Measurements from ENCODE around the gene IL11.

- TF ChIP-seq ZNF639 (CRISPR knock-in tag; conservative IDR thresholded peaks at IDR 0.05): no peak
- no peak for TF ChIP-seq CTCF (CRISPR knock-in tag; IDR thresholded peaks at IDR 0.05)
- TF ChIP-seq SP1 (IDR thresholded peaks at IDR 0.05): no peak
- TF ChIP-seq SP1 (CRISPR knock-in tag; IDR thresholded peaks at IDR 0.05): no peak
- TF ChIP-seq MTF1 (CRISPR knock-in tag; IDR thresholded peaks at IDR 0.05): no peak
- no peak for TF ChIP-seq ZNF383 (CRISPR knock-in tag; IDR thresholded peaks at IDR 0.05; ENCODE audit: borderline replicate concordance)
- no peak for TF ChIP-seq GATAD2A (CRISPR knock-in tag; IDR thresholded peaks at IDR 0.05)
- no peak for TF ChIP-seq NFE2L1 (CRISPR knock-in tag; IDR thresholded peaks at IDR 0.05; ENCODE audit: borderline replicate concordance)
- no peak for TF ChIP-seq MLXIP (CRISPR knock-in tag; IDR thresholded peaks at IDR 0.05; ENCODE audit: borderline replicate concordance)
- no peak for TF ChIP-seq E2F1 (CRISPR knock-in tag; IDR thresholded peaks at IDR 0.05)
- TF ChIP-seq SP4 (CRISPR knock-in tag; IDR thresholded peaks at IDR 0.05): no peak
- TF ChIP-seq MNT (IDR thresholded peaks at IDR 0.05): no peak
- TF ChIP-seq REST (IDR thresholded peaks at IDR 0.05; ENCODE audit: borderline replicate concordance in 1 of 2, low read depth in 1 of 2, low read length in 2 of 2): no peak
These were observed 6.1 kb upstream of the IL11 start, which contains the start of gene TMEM190 for GRCh38 chr19:55376241-55376933.
